D721Med (cell line): Measurements from ENCODE around the gene WSCD1.

ENCODE experiments used
- DNase-seq: peaks from one replicate; pipeline ENCODE4 v3.0.0; 2011; ENCODE audit warnings: low spot score; ENCODE audit not compliant: insufficient read length
- FAIRE-seq: peaks from 2 replicates; lab custom pipeline; 2011; peaks lifted over from hg19 to GRCh38; lab: Jason Lieb, UNC
- TF ChIP-seq, protein P1 (sequence below): IDR thresholded peaks from 2 replicates; pipeline ENCODE4 v1.5.1; 2012; ENCODE audit warnings: mild to moderate bottlenecking, control low read depth; ENCODE audit not compliant: insufficient read depth; ENCODE audit errors: missing control alignments

WSCD1 gene

DNA sequence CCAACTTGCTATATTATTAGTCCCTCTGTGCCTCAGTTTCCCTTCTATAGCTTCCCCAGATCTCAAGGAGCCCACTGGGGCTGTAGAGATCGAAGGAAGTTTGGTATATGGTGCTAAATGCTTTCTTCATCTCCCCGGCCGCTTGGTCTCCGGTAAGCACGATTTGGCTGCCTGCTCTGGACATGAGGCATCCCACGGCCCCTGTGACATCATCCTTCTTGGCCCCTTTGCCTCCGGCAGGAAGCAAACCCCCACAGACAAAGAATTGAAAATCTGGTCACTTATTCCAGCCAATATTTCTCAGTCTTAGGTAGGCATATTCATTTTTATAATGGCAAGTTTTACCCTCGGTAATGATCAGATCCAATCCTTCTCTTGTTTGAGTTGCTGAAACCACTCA is 65.8 kb downstream of the WSCD1 start:
- no peak for DNase-seq
- FAIRE-seq, result no peak

DNA sequence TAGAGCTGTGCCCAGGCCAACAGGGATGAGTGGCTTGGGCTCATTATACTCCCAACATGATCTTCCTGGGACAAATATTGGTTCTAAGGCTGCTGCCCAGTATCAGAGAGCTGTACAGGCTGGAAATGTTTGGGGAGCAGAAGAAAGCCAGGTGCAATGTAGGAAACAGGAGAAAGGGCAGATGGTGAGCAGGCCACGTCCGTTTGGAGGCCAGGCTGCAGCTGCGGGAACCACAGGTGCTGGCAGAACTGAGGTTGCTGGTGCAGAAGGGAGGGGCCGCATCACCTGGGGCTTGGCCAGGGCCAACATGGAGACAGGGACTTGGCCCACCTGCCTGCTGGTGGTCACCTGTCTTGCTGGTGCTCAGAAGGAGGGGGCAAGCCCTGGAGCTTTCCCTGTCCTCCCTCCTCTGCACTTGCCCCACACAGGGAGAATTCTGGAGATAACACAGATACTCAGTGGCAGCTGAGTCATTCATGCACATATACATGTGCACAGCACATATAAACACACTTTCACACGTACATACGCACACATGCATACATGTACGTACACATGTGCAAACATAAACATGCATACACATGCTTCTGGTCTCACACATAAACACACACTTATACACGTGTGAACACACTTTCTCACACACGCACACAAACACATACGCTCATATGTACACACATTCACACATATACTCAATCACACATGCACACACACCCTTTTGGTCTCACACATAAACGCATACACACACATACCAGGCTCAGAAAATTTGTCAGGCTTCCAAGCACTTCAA is 67.7 kb downstream of the WSCD1 start:
- TF ChIP-seq, protein P1, sequence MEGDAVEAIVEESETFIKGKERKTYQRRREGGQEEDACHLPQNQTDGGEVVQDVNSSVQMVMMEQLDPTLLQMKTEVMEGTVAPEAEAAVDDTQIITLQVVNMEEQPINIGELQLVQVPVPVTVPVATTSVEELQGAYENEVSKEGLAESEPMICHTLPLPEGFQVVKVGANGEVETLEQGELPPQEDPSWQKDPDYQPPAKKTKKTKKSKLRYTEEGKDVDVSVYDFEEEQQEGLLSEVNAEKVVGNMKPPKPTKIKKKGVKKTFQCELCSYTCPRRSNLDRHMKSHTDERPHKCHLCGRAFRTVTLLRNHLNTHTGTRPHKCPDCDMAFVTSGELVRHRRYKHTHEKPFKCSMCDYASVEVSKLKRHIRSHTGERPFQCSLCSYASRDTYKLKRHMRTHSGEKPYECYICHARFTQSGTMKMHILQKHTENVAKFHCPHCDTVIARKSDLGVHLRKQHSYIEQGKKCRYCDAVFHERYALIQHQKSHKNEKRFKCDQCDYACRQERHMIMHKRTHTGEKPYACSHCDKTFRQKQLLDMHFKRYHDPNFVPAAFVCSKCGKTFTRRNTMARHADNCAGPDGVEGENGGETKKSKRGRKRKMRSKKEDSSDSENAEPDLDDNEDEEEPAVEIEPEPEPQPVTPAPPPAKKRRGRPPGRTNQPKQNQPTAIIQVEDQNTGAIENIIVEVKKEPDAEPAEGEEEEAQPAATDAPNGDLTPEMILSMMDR, result no peak
- FAIRE-seq (no peak), DNase-seq (no peak)

More for the DNA sequence above, 65.8 kb downstream of the WSCD1 start:
- TF ChIP-seq, protein P1, result no peak

DNA sequence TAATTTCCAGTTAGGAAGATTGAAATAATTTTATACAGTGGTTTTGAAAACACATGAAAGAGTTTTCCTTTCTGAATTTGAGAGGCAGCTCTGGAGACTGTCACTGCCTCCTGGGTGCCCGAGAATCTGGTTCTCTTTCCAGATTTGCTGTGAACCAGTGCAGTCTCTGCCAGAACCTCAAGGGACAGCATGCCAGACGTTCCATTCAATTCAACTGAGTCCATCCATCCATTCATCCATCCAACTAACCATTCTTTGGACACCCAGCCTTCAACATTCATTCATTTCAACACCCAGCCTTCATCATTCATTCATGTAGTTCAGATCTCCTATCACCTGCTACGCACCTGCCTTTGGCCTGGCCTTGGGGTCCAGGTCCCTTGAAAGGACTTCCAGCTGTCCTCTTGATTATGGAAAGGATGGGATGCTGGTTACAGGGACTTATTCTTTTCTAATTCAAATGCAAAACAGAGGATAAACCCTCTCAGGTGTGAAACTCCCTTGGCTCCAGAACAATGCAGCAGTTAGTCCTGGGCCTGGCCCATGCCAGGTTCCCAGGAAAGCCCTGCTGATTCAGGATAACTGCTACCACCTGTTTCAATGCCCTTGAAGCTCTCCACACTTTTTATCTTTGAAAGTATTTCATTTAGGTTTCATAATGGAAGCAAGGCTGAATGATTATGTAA is 68.7 kb downstream of the WSCD1 start:
- TF ChIP-seq, protein P1, result no peak
- no peak for FAIRE-seq
- DNase-seq, result no peak

DNA sequence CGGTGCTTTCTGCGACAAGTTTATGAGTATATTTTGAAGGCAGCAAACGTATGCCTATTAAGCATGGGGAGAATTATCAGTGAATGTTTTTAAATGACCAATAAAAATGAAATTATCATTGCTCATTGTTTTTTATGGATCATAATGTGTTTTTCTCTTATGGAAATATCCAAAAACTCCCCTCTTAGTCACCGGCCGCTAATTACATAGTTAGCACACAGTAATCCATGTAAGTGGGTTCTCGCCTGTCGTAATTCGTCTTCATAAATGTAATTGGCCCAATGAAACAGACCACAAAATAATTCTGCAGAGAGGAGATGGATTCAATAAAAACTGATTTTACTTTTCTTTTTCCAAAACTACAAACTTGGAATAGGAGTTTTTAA is 69.3 kb downstream of the WSCD1 start:
- DNase-seq, result no peak
- no peak for FAIRE-seq
- TF ChIP-seq, protein P1, result no peak

DNA sequence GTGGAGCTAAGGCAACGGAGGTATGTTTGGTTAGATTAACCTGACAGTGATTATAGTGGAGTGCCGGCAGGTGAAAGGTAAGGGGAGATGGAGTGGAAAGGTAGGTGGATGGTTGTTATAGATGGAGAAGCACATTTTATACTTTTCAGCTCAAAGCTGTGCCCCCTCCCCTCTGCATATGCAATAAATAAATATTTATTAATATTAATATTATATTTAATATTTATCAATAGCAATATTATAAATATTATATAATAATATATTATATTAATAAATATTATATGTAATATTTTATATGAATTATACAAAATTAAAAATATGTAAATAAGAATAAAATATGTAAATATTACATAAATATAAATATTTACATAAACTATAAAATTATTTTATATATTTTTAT is 70.0 kb downstream of the WSCD1 start:
- FAIRE-seq (no peak), DNase-seq (no peak)
- TF ChIP-seq, protein P1, result no peak

DNA sequence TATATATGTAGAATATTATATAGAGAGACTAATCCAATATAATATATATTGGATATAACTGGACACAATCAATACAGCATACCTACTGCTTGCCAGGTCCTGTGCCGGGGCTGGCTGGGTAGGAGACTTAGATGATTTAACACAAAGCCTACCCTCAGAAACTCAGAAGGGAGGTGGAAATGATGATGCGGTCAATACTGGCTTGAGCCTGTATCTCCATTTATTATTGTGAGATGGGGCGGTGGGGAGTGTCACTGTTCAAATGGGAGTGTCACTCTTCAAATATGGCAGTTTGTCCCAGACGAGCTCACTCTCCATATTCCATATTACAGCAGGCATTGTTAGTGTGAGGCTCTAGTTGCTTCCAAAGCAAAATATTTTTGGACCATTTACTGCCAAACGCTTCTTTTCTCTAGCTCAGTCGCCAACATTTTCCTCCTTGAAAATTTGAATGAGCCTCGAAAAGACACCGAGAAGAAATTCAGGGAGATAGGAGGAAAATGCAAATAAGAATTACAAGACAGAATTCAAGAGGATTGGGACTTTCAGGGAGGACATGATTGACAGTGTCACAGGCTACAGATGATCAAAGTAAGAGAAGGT is 70.7 kb downstream of the WSCD1 start:
- no peak for DNase-seq
- no peak for FAIRE-seq

More for the DNA sequence above, 70.7 kb downstream of the WSCD1 start:
- TF ChIP-seq, protein P1, result no peak
